Colonic mucosa (tissue), 4 donors: ENCODE measurements around the gene DLAT. TPM values are rescaled to one million over a fixed set of nuclear protein-coding genes. Genes with fewer than 3 reads are reported as not detected.
"Not testable (repeated sequence)": the region's sequence is repeated elsewhere in the genome, so short reads cannot be mapped to it uniquely, and the experiment has no call there.

Source experiments
- DNase-seq: peaks from one replicate; pipeline ENCODE4 v3.0.0-alpha.2; 2020
- H3K27ac ChIP-seq: fragments of 200-600 bp; one replicate; pipeline ENCODE4 v1.8.0; 2021
- H3K27me3 ChIP-seq: fragments of 200-600 bp; one replicate; pipeline ENCODE4 v1.8.0; 2021
- H3K36me3 ChIP-seq: fragments of 200-600 bp; one replicate; pipeline ENCODE4 v1.8.0; 2021
- H3K4me1 ChIP-seq: fragments of 200-600 bp; one replicate; pipeline ENCODE4 v1.8.0; 2021; ENCODE audit warnings: mild to moderate bottlenecking
- H3K4me3 ChIP-seq: fragments of 200-600 bp; one replicate; pipeline ENCODE4 v1.8.0; 2021
- H3K9ac ChIP-seq, 2 donors: one replicate each; pipeline ENCODE4 v1.7.0; 2013; ENCODE audit warnings: control low read depth in 2 of 2, low read depth in 2 of 2, low read length in 2 of 2
- H3K9me3 ChIP-seq: fragments of 200-600 bp; one replicate; pipeline ENCODE4 v1.8.0; 2021
- CTCF ChIP-seq: fragments of 200-600 bp; IDR thresholded peaks from one replicate; pipeline ENCODE4 v1.8.0; 2022; ENCODE audit warnings: antibody characterized with exemption, mild to moderate bottlenecking
- intact Hi-C: fragments of 100-400 bp; cut with DNase I; formaldehyde crosslinking; loops from one replicate; pipeline ENCODE4 v1.14.1; 2022
- total RNA-seq, 2 donors: library from RNA; stranded (reverse); fragmentation: NEBNext Ultra II Directional in 1 of 2; extraction: Animal tissue kit (Norgen Biotek cat#: 25700) in 1 of 2; gene quantifications; one replicate each; pipeline ENCODE4 v1.2.1, GENCODE V29; 2021
- donor health status: healthy.
- donor health status: DM: no; HTN: no; CAD: no.
- donor health status: DM: no; HTN: no; CAD: no.

The DLAT gene
- total RNA-seq, 2 donors from 2014 or later, result 67.3 to 73.4 TPM

GRCh38 chr11:112082729-112083128 lies 57.5 kb downstream of the DLAT start:
- Histone ChIP-seq H3K27ac (no peak overlapping the region), H3K27me3 (no peaks in the 10 kb centered on the region), H3K4me1 (peaks cover 6% of the 10 kb centered on the region)

GRCh38 chr11:112085822-112086421 lies 60.7 kb downstream of the DLAT start:
- no peak for TF ChIP-seq CTCF
- DNase-seq, result peak; percentile 41
- peak overlapping the region; percentile 69 for H3K27ac ChIP-seq
- peak overlapping the region; percentile 72 to 96 for H3K9ac ChIP-seq
- no peaks in the 10 kb centered on the region for H3K27me3 ChIP-seq
- intact Hi-C loops, result loop anchor here (10.0 kb wide), 1 partner anchor 151 kb away; the partner anchor contains the start of gene DIXDC1
- H3K9me3 ChIP-seq, result no peaks in the 10 kb centered on the region
- peaks cover 6% of the 10 kb centered on the region for H3K4me1 ChIP-seq
- H3K36me3 ChIP-seq, result peaks cover 9% of the 10 kb centered on the region
- H3K4me3 ChIP-seq, result peak overlapping the region; percentile 67

More at GRCh38 chr11:112082729-112083128, 57.5 kb downstream of the DLAT start:
- Histone ChIP-seq H3K9me3 (no peaks in the 10 kb centered on the region), H3K36me3 (peaks cover 9% of the 10 kb centered on the region), H3K9ac (no peak overlapping the region), H3K4me3 (no peak overlapping the region)
- intact Hi-C loops, result loop anchor here (10.0 kb wide), 1 partner anchor 148 kb away; the partner anchor contains the start of gene DIXDC1
- TF ChIP-seq CTCF, result no peak
- no peak for DNase-seq

GRCh38 chr11:112086422-112087191 lies 61.4 kb downstream of the DLAT start, which contains the start of the genes SDHD and TIMM8B:
Gene SDHD (plus strand): TSS chr11:112086873. CDS start chr11:112086908, 35 bp downstream.
Gene TIMM8B (minus strand): TSS chr11:112086756. CDS start chr11:112086723, 33 bp downstream.
- Histone ChIP-seq H3K4me3 (peak within 1 kb of the TSS; percentile 67), H3K4me1 (peaks cover 6% of the 10 kb centered on the region), H3K9ac (peak within 1 kb of the TSS; percentile 72 to 96), H3K36me3 (peaks cover 16% of the 10 kb centered on the region), H3K9me3 (no peaks in the 10 kb centered on the region), H3K27me3 (no peaks in the 10 kb centered on the region), H3K27ac (peak within 1 kb of the TSS; percentile 69)
- intact Hi-C loops, result loop anchor here (10.0 kb wide), 1 partner anchor 152 kb away; the partner anchor contains the start of gene DIXDC1
- TF ChIP-seq CTCF, result no peak
- DNase-seq, result peak; percentile 97

- Histone ChIP-seq H3K4me1 (peaks cover 6% of the 10 kb centered on the region), H3K27ac (peak overlapping the region; percentile 51), H3K9ac (peak overlapping the region; percentile 36 to 96), H3K4me3 (peak overlapping the region; percentile 67), H3K36me3 (peaks cover 22% of the 10 kb centered on the region), H3K9me3 (no peaks in the 10 kb centered on the region), H3K27me3 (no peaks in the 10 kb centered on the region)
- DNase-seq, result peak; percentile 20
- intact Hi-C loops, result loop anchor here (10.0 kb wide), 1 partner anchor 152 kb away; the partner anchor contains the start of gene DIXDC1
- TF ChIP-seq CTCF, result no peak
These were observed 62.0 kb downstream of the DLAT start for GRCh38 chr11:112087212-112087611.

- H3K4me3 ChIP-seq, H3K27me3 ChIP-seq, H3K4me1 ChIP-seq, DNase-seq, intact Hi-C loops, H3K9ac ChIP-seq, H3K27ac ChIP-seq, H3K9me3 ChIP-seq: not testable (repeated sequence)
- peaks cover 31% of the 10 kb centered on the region for H3K36me3 ChIP-seq
These were observed 70.1 kb downstream of the DLAT start for GRCh38 chr11:112095302-112095701.
